T-helper 1 cell treated with Interleukin-12 subunit alpha and Interleukin-12 subunit beta and Interleukin-4 antibody, amounts not matched to agents 30 ng/mL and 1 ng/mL, for 36 hours (primary cell): ENCODE results near the gene CD79B. TPM values are rescaled to one million over a fixed set of nuclear protein-coding genes. Genes with fewer than 3 reads are reported as not detected.

Source experiments
- intact Hi-C: fragments of 100-400 bp; cut with micrococcal nuclease; formaldehyde crosslinking; loops from one replicate; pipeline ENCODE4 v1.15.1; 2024
- total RNA-seq: library from RNA; stranded (reverse); gene quantifications from 2 replicates; pipeline ENCODE4 v1.2.3, GENCODE V29; 2022

Gene CD79B
- total RNA-seq: 44.8 and 52.5 TPM in 2 replicates

DNA sequence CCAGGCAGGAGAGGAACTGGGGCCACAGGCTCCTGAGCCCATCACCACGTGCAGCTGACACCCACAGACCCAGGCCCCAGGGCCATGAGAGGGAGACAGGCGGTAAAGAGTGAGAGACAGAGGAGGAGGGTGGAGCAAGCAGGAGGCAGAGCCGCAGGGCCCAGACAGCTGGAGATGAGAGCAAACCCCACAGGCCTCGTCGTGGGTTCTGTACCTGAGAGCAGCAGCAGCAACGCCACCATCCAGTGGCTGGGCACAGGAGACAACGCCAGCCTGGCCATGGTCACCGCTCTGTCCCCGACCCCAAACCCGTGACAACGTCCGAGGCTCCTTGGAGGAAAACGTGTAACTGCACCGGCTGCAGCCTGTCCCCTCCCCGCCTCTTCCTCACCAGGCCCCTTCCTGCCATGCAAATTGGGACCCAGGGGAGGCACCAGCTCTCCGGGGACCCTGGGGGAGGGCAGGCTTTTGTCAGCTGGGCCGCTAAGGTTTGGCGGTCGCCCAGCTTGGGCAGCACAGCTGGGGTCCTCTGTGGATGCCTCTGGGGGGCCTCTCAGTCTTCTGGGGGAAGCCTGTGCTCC is at the start of gene CD79B:
Gene CD79B, minus strand, starts transcription at position 351 of the 581 bp plus-strand sequence. Its CDS starts 70 bp downstream, at position 281.
- intact Hi-C loops: loop anchor here (1.0 to 5.0 kb wide), 5 partner anchors 13 to 201 kb away; no protein-coding TSS in a partner anchor

DNA sequence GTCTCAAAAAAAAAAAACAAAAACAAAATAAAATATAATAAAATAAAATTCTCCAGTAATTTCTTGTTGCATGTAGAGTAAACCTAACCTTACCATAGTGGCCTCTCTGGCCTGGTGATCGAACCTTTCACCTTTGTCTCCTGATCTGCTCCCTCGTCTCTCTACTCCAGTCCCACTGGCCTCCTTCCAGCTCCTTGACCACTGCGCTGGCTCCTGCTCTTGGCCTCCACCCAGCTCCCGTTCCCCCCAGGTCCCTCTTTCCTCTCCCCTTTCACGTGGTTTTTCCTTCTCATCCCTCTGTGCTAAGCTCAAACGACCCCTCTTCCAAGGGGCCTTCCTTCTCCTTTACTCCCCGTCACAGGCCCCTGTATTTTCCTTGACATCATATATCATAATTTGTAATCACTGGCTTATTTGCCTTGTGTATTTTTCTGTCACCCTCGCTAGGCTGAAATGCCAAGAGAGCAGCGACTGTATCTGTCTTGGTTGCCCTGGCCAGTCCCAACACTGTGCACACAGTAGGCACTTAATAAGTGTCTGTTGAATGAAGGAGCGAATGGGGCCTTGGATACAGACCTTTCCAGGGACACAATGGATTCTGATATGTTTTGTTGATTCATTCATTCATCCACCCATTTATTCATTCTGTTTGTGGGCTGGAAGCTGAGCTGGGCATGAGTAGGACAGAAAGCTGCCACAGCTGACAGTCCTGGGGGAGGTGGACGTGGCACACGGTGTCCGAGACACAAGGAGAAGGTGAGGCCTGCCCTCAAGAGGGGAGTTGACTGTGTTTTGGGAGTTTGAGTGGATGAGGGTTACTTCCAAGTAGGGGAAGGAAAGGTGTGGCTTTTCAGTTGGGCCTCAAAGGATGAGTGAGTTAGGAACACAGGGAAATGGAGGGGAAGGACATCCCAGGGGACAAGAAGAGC is 46.4 kb upstream of the CD79B start:
- intact Hi-C loops: no loop called here

DNA sequence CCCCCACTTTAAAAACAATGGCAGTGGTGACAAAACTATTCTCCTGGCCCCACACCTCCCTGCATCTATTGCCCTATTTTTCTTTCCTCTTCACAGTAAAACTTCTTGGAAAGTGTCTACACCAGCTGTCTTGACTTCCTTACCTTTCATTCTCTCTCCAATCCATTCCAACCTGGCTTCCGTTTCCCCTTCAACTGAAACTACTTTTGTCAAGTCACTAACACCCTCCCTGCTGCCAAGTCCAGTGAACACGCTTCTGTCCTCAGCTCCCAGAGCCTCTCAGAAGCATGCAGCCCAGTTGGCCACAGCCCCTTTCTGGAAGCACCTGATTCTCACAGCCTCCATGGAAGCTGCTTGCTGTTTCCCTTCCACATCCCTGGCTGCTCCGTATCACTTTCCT is 44.6 kb upstream of the CD79B start:
- intact Hi-C loops: no loop called here

DNA sequence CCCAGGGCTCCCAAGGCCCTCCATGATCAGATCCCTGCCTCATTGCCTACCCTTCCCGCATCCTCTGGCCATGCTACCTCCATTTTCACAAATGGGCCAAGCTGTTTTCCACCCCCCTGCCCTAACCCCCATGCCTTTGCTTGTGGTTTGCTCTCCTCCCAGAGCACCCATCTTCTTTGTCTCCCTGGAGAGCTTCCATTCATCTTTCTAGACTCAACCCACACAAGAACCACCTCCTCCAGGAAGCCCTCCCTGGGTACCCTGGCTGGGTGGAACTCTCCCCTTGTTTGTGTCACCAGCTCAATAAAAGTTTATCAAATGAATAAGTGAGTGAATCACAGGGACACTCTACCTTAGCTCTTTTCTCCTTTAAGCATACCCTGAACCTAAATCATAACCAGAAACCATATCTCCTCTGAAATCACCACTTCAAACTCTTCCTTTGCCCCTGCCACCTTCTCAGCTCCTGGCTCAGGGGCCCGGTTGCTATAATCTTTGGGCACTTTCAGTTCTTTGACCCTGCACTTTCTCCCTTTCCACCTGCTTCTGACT is 43.5 kb upstream of the CD79B start:
- intact Hi-C loops: no loop called here

DNA sequence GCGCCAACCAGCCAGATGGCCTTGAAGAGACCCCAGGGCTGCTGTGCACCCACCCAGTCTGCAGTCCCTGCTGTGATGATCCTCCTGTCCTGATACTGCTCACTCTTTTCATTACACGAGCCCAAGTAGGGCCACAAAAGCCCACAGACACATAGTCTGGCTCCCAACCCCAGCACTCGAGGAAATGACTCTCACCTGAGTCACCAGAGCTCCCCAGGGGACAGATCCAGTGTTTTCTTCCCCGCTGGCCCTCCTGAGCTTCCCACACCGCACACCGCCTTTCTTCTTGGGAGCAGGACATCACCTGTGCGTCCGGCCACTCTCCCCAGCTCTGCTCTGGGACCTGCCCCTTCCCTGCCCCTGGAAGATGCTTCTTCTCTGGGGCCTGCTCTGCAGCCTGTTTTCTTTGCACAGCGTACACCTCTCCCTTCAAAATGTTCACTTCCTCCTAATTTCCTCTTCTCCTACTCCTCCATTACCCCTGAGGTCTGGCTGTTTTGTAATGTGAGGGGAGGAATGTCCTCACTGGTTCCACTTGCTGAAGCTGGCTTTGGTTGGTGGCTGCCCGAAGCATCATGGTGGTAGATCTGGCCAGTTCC is 42.6 kb upstream of the CD79B start:
- intact Hi-C loops: no loop called here

DNA sequence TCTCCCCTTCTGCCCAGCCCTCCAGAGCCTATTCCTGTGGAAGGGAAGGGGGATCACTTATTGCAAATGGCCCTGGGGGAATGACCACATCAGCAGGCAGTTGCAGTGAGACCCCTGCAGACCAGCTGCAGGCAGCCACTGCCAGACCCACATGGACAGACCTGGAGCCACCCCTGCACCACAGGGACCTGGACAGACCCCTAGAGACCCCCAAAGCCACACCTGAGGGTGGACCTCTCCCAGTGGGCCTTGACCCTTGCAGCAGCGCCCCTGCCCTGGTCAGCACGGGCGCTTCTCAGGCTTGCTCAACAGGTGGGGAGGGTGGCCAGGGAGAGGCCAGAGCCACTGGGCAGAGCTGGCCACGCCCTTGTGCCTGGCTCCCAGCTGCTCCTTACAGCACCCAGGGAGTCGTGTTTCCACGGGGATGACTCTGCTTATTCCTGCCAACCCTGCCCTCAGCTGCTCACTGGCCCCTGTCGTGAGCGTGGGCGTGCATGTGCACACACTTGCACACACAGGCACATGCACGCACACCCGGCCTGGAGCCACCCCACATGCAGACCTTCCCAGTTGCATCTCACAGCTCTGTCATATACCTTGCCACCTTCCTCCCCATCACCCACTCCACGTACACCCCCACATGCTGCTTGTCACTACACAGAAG is 41.9 kb upstream of the CD79B start:
- intact Hi-C loops: no loop called here

DNA sequence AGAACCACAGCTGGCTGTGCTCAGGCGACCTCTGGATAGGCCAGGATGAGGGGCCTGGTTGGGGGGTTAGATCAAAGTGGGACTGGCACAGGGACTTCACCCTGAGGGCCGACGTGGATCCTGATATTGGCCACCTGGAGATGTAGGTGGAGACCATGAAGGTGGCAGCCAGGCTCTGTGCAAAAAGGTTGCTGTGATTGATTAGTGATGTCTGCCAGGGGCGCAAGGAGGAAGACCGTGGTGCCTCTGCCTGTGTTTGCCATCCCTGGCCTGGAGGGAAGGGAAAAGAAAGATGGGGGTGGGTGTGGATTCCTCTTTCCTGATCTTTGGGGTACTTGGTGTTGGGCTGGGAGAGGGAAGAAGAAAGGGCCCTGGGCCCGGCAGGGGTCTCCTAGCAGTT is 41.1 kb upstream of the CD79B start:
- intact Hi-C loops: no loop called here

DNA sequence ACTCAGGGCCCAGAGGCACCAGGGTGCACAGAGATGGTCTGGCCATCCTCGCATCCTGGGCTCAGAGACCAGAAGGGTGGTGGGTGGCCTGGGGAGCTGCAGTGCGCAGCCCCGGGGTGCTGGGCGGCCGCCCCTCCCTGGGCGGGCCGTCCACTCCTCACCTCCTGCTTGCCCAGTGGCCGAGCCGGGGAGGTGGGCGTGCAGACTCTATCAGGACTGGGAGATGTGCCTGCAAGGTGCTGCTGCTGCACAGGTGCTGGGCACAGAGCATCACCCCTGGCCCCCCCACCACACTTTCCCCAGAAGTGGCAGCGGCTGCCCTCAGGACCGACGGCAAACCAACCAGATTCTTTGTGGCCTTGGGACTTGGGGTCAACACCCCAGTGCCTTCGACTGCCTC is 40.7 kb upstream of the CD79B start, which contains the start of gene SCN4A:
Gene SCN4A, minus strand, starts transcription at position 123 of the 400 bp plus-strand sequence. Its CDS starts 77 bp downstream, at position 46.
- intact Hi-C loops: no loop called here

DNA sequence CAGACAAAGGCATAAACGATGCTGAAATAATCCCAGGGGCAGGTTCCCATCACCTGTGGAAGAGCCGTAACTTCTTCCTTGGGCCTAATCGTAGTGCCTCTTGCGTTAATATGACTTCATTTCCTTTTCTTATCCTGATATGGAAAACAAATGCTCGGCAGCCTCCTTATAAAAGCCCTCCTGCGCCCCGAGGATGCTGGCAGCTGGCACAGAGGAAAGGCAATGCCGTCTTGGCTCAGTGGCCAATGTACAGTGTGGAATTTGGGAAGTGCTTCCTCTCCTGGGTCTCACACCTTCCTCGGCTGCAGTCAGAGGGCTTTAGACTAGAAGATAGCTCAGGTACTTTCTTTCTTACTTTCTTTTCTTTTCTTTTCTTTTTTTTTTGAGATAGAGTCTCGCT is 37.1 kb upstream of the CD79B start:
- intact Hi-C loops: no loop called here

DNA sequence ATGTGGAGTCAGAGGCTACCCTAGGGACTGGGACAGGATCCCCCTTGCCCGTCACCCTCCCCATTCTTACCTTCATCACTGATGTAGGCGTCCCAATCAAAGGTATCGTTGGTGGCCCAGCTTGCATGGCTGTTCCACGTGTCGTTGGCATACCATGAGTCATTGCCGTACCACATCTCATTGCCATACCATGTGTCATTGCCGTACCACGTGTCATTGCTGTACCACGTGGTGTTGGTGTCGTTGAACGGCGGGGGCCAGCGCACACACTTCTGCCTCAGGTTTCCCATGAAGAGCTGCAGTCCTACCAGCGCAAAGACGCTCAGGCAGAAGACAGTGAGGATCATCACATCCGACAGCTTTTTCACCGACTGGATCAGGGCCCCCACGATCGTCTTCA is 35.8 kb upstream of the CD79B start:
- intact Hi-C loops: no loop called here

DNA sequence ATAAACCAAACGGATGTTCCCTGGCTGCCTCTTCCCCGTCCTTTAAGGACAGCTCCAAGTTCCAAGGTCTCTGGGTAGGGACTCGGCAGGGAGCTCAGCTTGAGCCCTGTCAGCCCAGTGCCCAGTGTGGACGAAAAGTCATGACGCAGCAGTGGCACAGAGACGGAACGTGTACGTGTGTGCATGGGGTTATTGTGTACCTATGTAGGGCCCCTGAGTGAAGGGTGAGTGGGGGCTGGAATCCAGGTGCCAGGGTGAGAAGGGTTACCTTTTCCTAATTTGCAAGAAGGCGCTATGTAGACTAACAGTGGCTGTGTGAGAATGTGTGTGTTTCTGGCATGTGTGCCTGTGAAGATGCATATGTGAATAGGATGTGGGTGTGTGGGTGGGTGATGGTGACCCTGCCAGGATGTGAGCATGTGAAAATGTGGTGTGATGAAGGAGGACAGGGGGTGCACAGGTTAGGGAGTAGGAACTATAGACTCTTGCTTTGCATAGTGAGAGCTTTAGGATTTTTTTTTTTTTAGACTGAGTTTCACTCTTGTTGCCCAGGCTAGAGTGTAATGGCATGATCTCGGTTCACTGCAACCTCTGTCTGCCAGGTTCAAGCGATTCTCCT is 34.6 kb upstream of the CD79B start:
- intact Hi-C loops: no loop called here

DNA sequence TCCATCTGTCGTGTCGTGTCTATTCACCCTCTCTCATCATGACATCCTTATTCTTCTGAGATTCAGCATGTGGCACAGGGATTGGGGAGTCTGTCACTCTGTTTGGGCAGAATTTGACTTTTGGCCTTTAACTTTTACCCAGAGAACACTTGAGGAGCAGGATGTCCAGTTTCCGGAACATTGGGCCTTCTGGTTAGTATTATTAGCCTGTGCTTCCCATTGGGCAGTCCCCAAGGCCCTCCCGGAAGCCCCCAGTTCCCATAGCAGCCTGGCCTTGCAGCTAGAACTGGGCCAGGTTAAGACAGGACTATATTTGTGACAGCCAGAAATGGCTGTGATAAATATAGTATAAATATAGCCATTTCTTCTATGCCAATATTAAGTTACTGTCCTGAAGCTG is 31.0 kb upstream of the CD79B start:
- intact Hi-C loops: no loop called here

DNA sequence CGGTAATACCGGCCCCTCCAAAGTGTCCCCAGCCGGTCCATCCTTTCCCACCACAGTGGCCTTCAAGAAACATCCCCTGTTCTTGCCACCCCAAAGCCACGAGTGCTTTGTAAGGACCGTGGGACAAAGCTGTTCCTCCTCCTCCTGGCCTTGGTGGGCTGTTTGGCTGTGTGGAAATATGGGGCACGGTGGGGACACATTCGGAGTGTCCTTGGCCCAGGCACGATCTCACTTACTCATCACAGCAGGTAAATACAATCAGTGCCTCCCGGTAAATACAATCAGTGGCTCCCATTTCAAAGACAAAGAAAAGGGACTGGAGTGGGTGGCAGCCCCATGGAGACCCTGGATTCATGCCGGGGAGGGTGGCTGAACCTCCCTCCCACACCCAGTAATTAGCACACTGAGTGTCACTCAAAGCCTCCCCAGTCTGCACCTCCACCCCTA is 30.2 kb upstream of the CD79B start:
- intact Hi-C loops: no loop called here

DNA sequence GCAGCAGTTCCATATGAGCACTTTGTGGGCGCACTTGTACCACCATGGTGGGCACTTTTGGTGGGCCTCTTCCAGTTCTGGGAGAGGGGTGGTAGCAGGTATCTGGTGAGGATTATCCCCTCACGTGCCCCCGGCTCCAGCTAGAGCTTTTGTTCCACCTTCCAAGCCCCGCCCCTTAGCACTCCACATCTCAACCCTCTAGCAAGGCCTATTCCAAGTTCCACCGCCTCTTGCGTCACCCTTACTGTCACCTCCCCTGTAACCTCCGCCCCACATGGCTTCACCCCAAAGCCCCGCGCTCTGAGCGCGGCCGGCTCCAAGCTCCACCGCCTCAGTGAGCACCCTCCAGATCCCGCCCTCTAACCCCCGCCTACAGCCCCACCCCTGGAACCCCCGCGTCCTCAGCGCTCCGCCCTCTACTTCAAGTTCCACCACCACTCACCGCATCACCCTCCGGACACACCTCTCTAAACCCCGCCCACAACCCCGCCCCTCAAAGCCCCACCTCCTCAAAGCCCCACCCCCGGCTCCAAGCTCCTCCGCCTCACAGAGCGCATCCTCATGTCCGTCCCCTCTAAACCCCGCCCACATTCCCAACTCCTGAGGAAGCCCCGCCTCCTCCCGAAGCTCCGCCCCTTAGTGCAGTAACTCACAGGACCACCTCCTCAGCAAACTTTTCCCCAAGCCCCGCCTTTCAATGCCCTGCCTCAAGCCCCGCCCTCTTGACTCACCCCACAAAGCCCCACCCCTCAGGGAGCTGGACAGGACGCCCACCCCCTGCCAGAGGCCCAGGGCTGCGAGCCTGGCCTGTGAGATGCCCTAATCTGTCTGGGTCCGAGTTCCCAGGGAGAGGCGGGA is 29.5 kb upstream of the CD79B start:
- intact Hi-C loops: loop anchor here (1.0 kb wide), 1 partner anchor 169 kb away; the partner anchor contains the start of gene ERN1

DNA sequence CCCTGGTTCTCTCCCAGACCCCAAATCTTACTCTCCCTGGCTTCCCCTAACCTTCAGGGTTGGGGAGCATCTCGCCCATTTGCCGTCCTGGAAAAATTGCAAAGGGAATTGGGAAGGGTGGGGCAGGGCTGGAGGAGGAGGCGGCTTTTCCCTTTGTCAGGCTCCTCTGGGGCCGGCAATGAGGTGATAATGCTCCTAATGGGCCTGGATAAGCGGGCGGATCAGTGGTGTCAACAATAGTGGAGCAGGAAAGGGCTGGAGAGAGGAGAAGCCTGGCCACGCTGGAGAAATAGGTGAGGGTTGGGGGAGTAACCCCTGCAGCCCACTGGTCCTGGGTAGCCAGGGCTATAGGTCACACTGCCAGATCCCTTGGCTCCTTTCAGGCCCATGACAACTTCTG is 28.3 kb upstream of the CD79B start:
- intact Hi-C loops: no loop called here

DNA sequence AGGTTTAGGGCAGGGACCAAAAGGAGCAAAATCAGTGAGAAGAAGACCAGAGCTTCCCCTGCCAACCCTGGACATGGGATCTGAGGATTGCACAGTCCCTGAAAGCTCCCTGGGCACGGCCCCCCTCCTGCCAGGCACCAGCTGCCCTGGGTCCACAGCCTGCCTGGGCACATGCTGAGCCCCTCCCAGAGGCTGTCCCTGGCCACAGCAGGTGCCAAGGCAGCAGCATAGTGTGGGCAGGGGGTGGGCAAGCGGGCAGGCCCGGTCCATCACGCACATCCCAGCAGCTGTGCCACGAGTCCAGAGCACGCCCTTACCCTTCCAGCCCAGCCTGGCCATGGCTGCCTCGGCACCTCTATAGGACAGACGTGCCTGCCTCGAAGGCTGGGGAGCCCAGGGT is 27.9 kb upstream of the CD79B start:
- intact Hi-C loops: no loop called here

DNA sequence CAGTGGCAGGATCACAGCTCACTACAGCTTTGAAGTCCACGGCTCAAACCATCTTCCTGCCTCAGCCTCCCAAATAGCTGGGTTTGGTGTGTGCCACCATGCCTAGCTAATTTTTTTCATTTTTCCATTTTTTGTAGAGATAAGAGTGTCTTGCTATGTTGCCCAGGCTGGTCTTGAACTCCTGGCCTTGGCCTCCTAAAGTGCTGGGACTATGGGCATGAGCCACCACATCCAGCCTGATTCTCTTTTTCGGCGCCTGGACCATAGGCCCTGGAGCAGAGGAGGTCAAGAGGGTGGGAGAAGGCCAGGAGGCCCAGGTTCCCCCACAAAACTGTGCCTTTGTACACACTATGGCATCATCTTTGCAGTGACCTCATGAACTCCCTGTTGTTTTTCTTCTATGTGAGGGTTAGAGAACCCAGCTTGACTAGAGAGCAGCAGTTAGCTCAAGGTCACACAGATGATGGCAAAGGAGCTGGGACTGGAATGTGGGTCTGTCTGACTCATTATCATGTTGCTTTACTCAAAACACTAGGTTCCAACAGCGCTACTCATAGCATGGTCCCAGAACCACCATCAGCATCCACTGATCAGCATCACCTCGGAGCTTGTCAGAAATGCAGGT is 24.3 kb upstream of the CD79B start:
- intact Hi-C loops: no loop called here

DNA sequence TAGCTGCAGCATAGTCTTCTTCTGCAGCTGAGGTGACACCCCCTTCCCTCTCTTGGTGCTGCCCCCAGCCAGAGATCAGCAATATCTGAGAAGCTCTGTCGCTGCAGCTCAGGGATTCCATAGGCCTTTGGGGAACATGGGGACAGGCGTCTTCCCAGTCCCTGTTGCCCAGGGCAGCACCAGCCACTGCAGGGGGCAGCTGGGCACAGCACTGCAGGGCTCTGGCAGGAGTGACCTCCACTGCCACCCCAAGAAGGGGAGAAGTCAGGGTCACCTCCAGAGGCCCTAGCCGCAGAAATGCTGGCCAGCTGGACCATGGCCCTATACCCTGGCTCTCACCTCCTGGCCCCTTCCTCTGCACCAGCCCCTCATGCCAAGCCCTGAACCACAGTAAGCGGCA is 23.7 kb upstream of the CD79B start:
- intact Hi-C loops: no loop called here

DNA sequence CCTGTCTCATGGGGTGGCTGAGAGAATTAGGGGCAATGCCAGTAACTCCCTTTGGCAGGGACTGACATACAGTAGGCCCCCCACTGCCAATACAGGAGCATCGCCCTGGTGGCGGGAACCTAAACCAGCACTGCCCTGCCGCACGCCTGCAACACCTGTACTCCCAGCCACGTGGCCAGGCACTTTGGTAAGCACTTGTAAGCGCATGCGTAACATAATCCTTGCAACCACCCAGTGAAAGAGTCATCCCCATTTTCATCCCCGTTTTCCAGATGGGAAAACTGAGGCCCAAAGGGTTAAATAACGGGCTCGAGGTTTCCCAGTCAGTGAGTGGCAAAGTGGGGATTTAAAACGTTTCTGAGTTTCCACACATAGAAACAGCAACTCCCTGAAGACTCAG is 23.1 kb upstream of the CD79B start:
- intact Hi-C loops: no loop called here
